H1 (cell line): ENCODE measurements around the gene IFNL1. TPM values are rescaled to one million over a fixed set of nuclear protein-coding genes. Genes with fewer than 3 reads are reported as not detected.
"Not testable (repeated sequence)": the region's sequence is repeated elsewhere in the genome, so short reads cannot be mapped to it uniquely, and the experiment has no call there.

Experiments
- CTCF ChIA-PET: fragments of 300-600 bp; sonication (Branson Sonifier 250); formaldehyde crosslinking; loops from one replicate; lab custom pipeline; 2021; ENCODE audit not compliant: partially characterized antibody; lab: Charles Lee
- POLR2A ChIA-PET: fragments of 300-600 bp; sonication (Branson Sonifier 250); formaldehyde crosslinking; loops from one replicate; lab custom pipeline; 2021; ENCODE audit warnings: inconsistent platforms; ENCODE audit not compliant: partially characterized antibody; lab: Charles Lee
- DNase-seq, 2 experiments: peaks; one replicate each; pipeline versions ENCODE4 v3.0.0 to v3.0.0-alpha.2; 2010 to 2022; ENCODE audit warnings: low spot score in 2 of 2, low read depth in 1 of 2, mixed read lengths in 1 of 2
- FAIRE-seq: peaks from 2 replicates; lab custom pipeline; 2011; peaks lifted over from hg19 to GRCh38; lab: Jason Lieb, UNC
- H2AFZ ChIP-seq: 2 replicates; pipeline ENCODE4 v1.8.1; 2012; ENCODE audit warnings: low read length, inconsistent platforms
- H2AK5ac ChIP-seq: 2 replicates; pipeline ENCODE4 v1.6.1; 2013; ENCODE audit warnings: low read depth, low read length
- H2BK120ac ChIP-seq: replicated peaks from 2 replicates; pipeline ENCODE3; 2013; ENCODE audit warnings: low read depth, low read length, inconsistent platforms
- H2BK12ac ChIP-seq: 2 replicates; pipeline ENCODE4 v1.6.1; 2013; ENCODE audit warnings: low read depth, low read length
- H2BK15ac ChIP-seq: 2 replicates; pipeline ENCODE4 v1.6.1; 2013; ENCODE audit warnings: low read length
- H2BK20ac ChIP-seq: 2 replicates; pipeline ENCODE4 v1.6.1; 2013; ENCODE audit warnings: low read length
- H2BK5ac ChIP-seq: 2 replicates; pipeline ENCODE4 v1.6.1; 2013; ENCODE audit warnings: low read depth, low read length
- H3K14ac ChIP-seq: 2 replicates; pipeline ENCODE4 v1.6.1; 2013; ENCODE audit warnings: inconsistent platforms; ENCODE audit not compliant: insufficient read length
- H3K18ac ChIP-seq: 2 replicates; pipeline ENCODE4 v1.6.1; 2013; ENCODE audit warnings: low read length; ENCODE audit errors: extremely low read depth
- H3K23ac ChIP-seq: 2 replicates; pipeline ENCODE4 v1.6.1; 2013; ENCODE audit warnings: inconsistent platforms; ENCODE audit not compliant: insufficient read length
- H3K23me2 ChIP-seq: 2 replicates; pipeline ENCODE4 v1.6.1; 2013; ENCODE audit warnings: low read depth, low read length
- H3K27ac ChIP-seq: 2 replicates; pipeline ENCODE4 v1.6.1; 2011; ENCODE audit warnings: low read depth, low read length, inconsistent platforms
- H3K27me3 ChIP-seq, 4 experiments: replicated peaks in 1 of 4; 1 replicate in 1 of 4; 2 replicates in 3 of 4; pipeline versions ENCODE4 v1.6.1 to v1.8.1; 2011 to 2013; ENCODE audit warnings: low read length in 3 of 4, mild to moderate bottlenecking in 3 of 4, inconsistent platforms in 2 of 4, mixed read lengths in 2 of 4, moderate library complexity in 1 of 4; ENCODE audit not compliant: control insufficient read depth in 3 of 4, insufficient read depth in 3 of 4; ENCODE audit errors: extremely low read depth in 1 of 4
- H3K36me3 ChIP-seq, 4 experiments: 2 replicates each; pipeline versions ENCODE4 v1.6.1 to v1.8.1; 2011 to 2013; ENCODE audit warnings: mild to moderate bottlenecking in 4 of 4, low read length in 3 of 4, moderate library complexity in 2 of 4, control low read depth in 1 of 4, inconsistent platforms in 1 of 4; ENCODE audit not compliant: insufficient read depth in 4 of 4, control insufficient read depth in 2 of 4
- H3K4ac ChIP-seq: replicated peaks from 2 replicates; pipeline ENCODE3; 2013; ENCODE audit warnings: low read length, low read depth, mixed read lengths, inconsistent platforms; ENCODE audit not compliant: insufficient read length
- H3K4me1 ChIP-seq, 4 experiments: replicated peaks in 1 of 4; 1 replicate in 1 of 4; 2 replicates in 3 of 4; pipeline versions ENCODE4 v1.6.1 to v1.8.1; 2011 to 2013; ENCODE audit warnings: low read length in 3 of 4, inconsistent platforms in 2 of 4, mixed read lengths in 1 of 4; ENCODE audit not compliant: insufficient read depth in 4 of 4, control insufficient read depth in 3 of 4
- H3K4me2 ChIP-seq, 2 experiments: 2 replicates each; pipeline versions ENCODE4 v1.6.1 to v1.8.1; 2011 to 2013; ENCODE audit warnings: low read depth in 2 of 2, low read length in 2 of 2, control low read depth in 1 of 2, inconsistent platforms in 1 of 2, mild to moderate bottlenecking in 1 of 2; ENCODE audit not compliant: insufficient read depth in 1 of 2
- H3K4me3 ChIP-seq, 4 experiments: fragments of 200-600, 300-600 bp in 1 of 4; sonication (generic), shearing (Covaris generic), sonication (Bioruptor Twin) in 1 of 4; 2 replicates each; pipeline versions ENCODE4 v1.5.1 to v1.8.1; 2011 to 2016; ENCODE audit warnings: low read length in 4 of 4, low read depth in 3 of 4, control low read depth in 2 of 4, inconsistent platforms in 2 of 4, mild to moderate bottlenecking in 2 of 4, mixed read lengths in 1 of 4, moderate library complexity in 1 of 4; ENCODE audit not compliant: insufficient read depth in 2 of 4; ENCODE audit errors: extremely low read depth in 1 of 4
- H3K56ac ChIP-seq: replicated peaks from 2 replicates; pipeline ENCODE3; 2013; ENCODE audit warnings: low read depth, mild to moderate bottlenecking, mixed read lengths, low read length, inconsistent platforms; ENCODE audit not compliant: insufficient read length
- H3K79me1 ChIP-seq: 2 replicates; pipeline ENCODE4 v1.6.1; 2013; ENCODE audit warnings: low read depth, low read length, control low read depth
- H3K79me2 ChIP-seq, 2 experiments: 2 replicates each; pipeline versions ENCODE4 v1.6.1 to v1.8.1; 2012 to 2013; ENCODE audit warnings: low read length in 2 of 2, mild to moderate bottlenecking in 2 of 2, inconsistent platforms in 1 of 2; ENCODE audit not compliant: insufficient read depth in 2 of 2, control insufficient read depth in 1 of 2
- H3K9ac ChIP-seq, 4 experiments: replicated peaks in 1 of 4; 1 replicate in 1 of 4; 2 replicates in 3 of 4; pipeline versions ENCODE4 v1.6.1 to v1.8.1; 2011 to 2013; ENCODE audit warnings: low read depth in 3 of 4, low read length in 3 of 4, control low read depth in 2 of 4, mild to moderate bottlenecking in 2 of 4, moderate library complexity in 2 of 4, inconsistent platforms in 1 of 4; ENCODE audit errors: extremely low read depth in 1 of 4
- H3K9me3 ChIP-seq, 2 experiments: 2 replicates each; pipeline versions ENCODE4 v1.6.1 to v1.8.1; 2012 to 2013; ENCODE audit warnings: mild to moderate bottlenecking in 2 of 2, moderate library complexity in 2 of 2, control low read depth in 1 of 2, inconsistent platforms in 1 of 2, low read depth in 1 of 2, low read length in 1 of 2, mixed read lengths in 1 of 2; ENCODE audit not compliant: insufficient read depth in 2 of 2
- H4K20me1 ChIP-seq, 2 experiments: replicated peaks in 1 of 2; 2 replicates each; pipeline versions ENCODE3 to v1.8.1; 2011 to 2013; ENCODE audit warnings: inconsistent platforms in 2 of 2, low read length in 2 of 2, mild to moderate bottlenecking in 1 of 2; ENCODE audit not compliant: insufficient read depth in 2 of 2, control insufficient read depth in 1 of 2
- H4K5ac ChIP-seq: 2 replicates; pipeline ENCODE4 v1.6.1; 2013; ENCODE audit warnings: low read length, low read depth, mixed read lengths, inconsistent platforms; ENCODE audit not compliant: insufficient read length
- H4K8ac ChIP-seq: 2 replicates; pipeline ENCODE4 v1.8.0; 2013; ENCODE audit warnings: mild to moderate bottlenecking, moderate library complexity, low read length, inconsistent platforms; ENCODE audit not compliant: insufficient read depth; ENCODE audit errors: extremely low read depth
- H4K91ac ChIP-seq: replicated peaks from 2 replicates; pipeline ENCODE3; 2013; ENCODE audit warnings: low read length, mixed read lengths, inconsistent platforms; ENCODE audit not compliant: insufficient read length
- WGBS, 2 experiments: shearing (Covaris generic) in 1 of 2; methylation state at CpG; one replicate each; pipeline versions ENCODE4 v1.1.6 to v1.1.7; 2013 to 2015; ENCODE audit warnings: low lambda C conversion rate in 2 of 2, mixed read lengths in 2 of 2, inconsistent platforms in 1 of 2, low coverage in 1 of 2, missing lambda C conversion rate in 1 of 2; ENCODE audit not compliant: insufficient replicate concordance in 2 of 2, insufficient coverage in 1 of 2, insufficient read length in 1 of 2; ENCODE audit errors: extremely low coverage in 1 of 2, missing lambda C conversion rate in 1 of 2; 5-methylcytosine and 5-hydroxymethylcytosine counted together
- polyA plus RNA-seq, 7 experiments: library from polyadenylated mRNA; depleted of rRNA in 3 of 7; stranded (reverse) in 5 of 7; unstranded in 2 of 7; fragments of >200 nt in 5 of 7; fragments of 200-250 nt in 2 of 7; gene quantifications; 1 replicate in 5 of 7; 2 replicates in 1 of 7; 4 replicates in 1 of 7; pipeline versions ENCODE4 v1.2.1 to v1.2.3, GENCODE V29; 2011 to 2013; ENCODE audit warnings: missing spikeins in 2 of 7, mixed read lengths in 2 of 7
- total RNA-seq: library from RNA; stranded (reverse); fragmentation: NEBNext Ultra II Directional; extraction: Animal tissue kit (Norgen Biotek cat#: 25700); gene quantifications from 2 replicates; pipeline ENCODE4 v1.2.1, GENCODE V29; 2021

The IFNL1 gene
- total and polyA plus RNA-seq, 2 of the 8 experiments (the other 6 are each of a cell fraction or from before 2014, with no cell fraction given) = not detected

DNA sequence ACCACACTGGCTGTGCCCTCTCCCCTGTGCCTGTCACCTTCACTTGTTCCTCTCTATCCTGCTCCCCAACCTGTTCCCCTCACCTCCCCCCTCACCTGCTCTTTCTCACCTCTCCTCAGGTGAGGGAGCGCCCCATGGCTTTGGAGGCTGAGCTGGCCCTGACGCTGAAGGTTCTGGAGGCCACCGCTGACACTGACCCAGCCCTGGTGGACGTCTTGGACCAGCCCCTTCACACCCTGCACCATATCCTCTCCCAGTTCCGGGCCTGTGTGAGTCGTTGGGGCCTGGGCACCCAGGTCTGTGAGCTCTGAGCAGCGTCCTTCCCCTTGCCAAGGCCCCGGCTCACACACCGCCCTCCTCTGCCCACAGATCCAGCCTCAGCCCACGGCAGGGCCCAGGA, 26.8 kb upstream of the IFNL1 start:
- not testable (repeated sequence) for H3K4me3 ChIP-seq, H4K5ac ChIP-seq, H4K20me1 ChIP-seq, H3K27ac ChIP-seq, H3K23ac ChIP-seq, H3K79me1 ChIP-seq, H2BK12ac ChIP-seq, H3K79me2 ChIP-seq, H3K4ac ChIP-seq, H3K9ac ChIP-seq, H3K18ac ChIP-seq, H2AK5ac ChIP-seq, H4K8ac ChIP-seq, H3K36me3 ChIP-seq, H2AFZ ChIP-seq, H2BK5ac ChIP-seq, FAIRE-seq, H3K9me3 ChIP-seq, H2BK15ac ChIP-seq, H3K4me2 ChIP-seq, H3K14ac ChIP-seq, H2BK120ac ChIP-seq, H3K56ac ChIP-seq, H3K23me2 ChIP-seq, DNase-seq, H2BK20ac ChIP-seq, H4K91ac ChIP-seq
- Histone ChIP-seq H3K27me3 (peaks cover 18 to 25% (median 19%) of the 10 kb centered on the region in 4 experiments), H3K4me1 (peaks cover 0 to 10% (median 4%) of the 10 kb centered on the region in 4 experiments; a peak in 3 of 7 replicates)
- ChIA-PET POLR2A (interaction anchor here (1.0 kb wide), 1 partner anchor 36 kb away, joined by 3 read pairs; no protein-coding TSS in a partner anchor), CTCF (interaction anchor here (0.8 to 1.4 kb wide), 3 partner anchors 36 to 147 kb away, joined by 3 read pairs; no protein-coding TSS in a partner anchor)
- WGBS, 2 experiments = 61% methylated on average over 5 of the region's 10 CpGs; no CpG with 5 or more reads in 1 of the 2 experiments
